GM12878 (cell line): ENCODE measurements around the gene NTM. TPM values are rescaled to one million over a fixed set of nuclear protein-coding genes. Genes with fewer than 3 reads are reported as not detected.

Experiments used
- ATAC-seq: fragments of 200-7000 bp; cut with Tn5 transposase; 3 replicates; pipeline ENCODE4 v1.9.1; 2020; ENCODE audit warnings: mild to moderate bottlenecking, moderate library complexity
- BruUV-seq: library from RNA; stranded (reverse); fragments of 400-500 nt; replicated peaks from 2 replicates; lab custom pipeline; 2021; lab: Mats Ljungman, UMichigan
- CTCF ChIA-PET: fragments of 300-600 bp; sonication (Branson Sonifier 250); formaldehyde crosslinking; extraction: SDS; loops from one replicate; lab custom pipeline; 2021; ENCODE audit warnings: inconsistent platforms; lab: Yijun Ruan, JAX
- POLR2A ChIA-PET: fragments of 350-600 bp; formaldehyde crosslinking; extraction: SDS; loops from one replicate; lab custom pipeline; 2021; ENCODE audit warnings: inconsistent platforms; lab: Charles Lee
- RAD21 ChIA-PET: fragments of 300-600 bp; sonication (Branson Sonifier 250); formaldehyde crosslinking; loops from one replicate; lab custom pipeline; 2023; ENCODE audit warnings: antibody characterized with exemption; ENCODE audit not compliant: unreplicated experiment; lab: Charles Lee
- SMC1A ChIA-PET: fragments of 300-600 bp; sonication (Branson Sonifier 250); formaldehyde crosslinking; loops from one replicate; lab custom pipeline; 2023; ENCODE audit not compliant: unreplicated experiment, uncharacterized antibody; lab: Charles Lee
- DNase-seq: peaks from one replicate; pipeline ENCODE4 v3.0.0-alpha.2; 2011; ENCODE audit warnings: low read depth, low spot score
- FAIRE-seq: peaks from 3 replicates; lab custom pipeline; 2011; peaks lifted over from hg19 to GRCh38; lab: Jason Lieb, UNC
- H2AFZ ChIP-seq: 2 replicates; pipeline ENCODE4 v1.6.0; 2011; ENCODE audit warnings: low read depth, low read length, control low read depth; ENCODE audit not compliant: control insufficient read depth
- H3K27ac ChIP-seq: 2 replicates; pipeline ENCODE4 v1.5.1; 2011; ENCODE audit warnings: control low read depth; ENCODE audit not compliant: control insufficient read depth, insufficient read depth
- H3K27me3 ChIP-seq, 2 experiments: replicated peaks in 1 of 2; 2 replicates each; pipeline versions ENCODE4 v1.6.0 to v1.6.1; 2011; ENCODE audit warnings: low read length in 1 of 2; ENCODE audit not compliant: control insufficient read depth in 2 of 2, insufficient read depth in 2 of 2
- H3K36me3 ChIP-seq, 2 experiments: 2 replicates each; pipeline ENCODE4 v1.5.1; 2011; ENCODE audit warnings: low read length in 1 of 2; ENCODE audit not compliant: control insufficient read depth in 2 of 2, insufficient read depth in 2 of 2
- H3K4me1 ChIP-seq: 2 replicates; pipeline ENCODE4 v1.6.1; 2011; ENCODE audit warnings: mild to moderate bottlenecking, low read length, moderate library complexity, mixed read lengths; ENCODE audit not compliant: control insufficient read depth, insufficient read depth
- H3K4me2 ChIP-seq: 2 replicates; pipeline ENCODE4 v1.6.0; 2011; ENCODE audit warnings: control low read depth; ENCODE audit not compliant: control insufficient read depth, insufficient read depth
- H3K4me3 ChIP-seq: fragments of 200-600 bp; sonication (generic); 2 replicates; pipeline ENCODE4 v1.5.1; 2016
- H3K79me2 ChIP-seq: 2 replicates; pipeline ENCODE4 v1.6.0; 2011; ENCODE audit warnings: low read length; ENCODE audit not compliant: control insufficient read depth, insufficient read depth
- H3K9ac ChIP-seq: 2 replicates; pipeline ENCODE4 v1.8.0; 2011; ENCODE audit warnings: low read length, control low read depth, mixed read lengths; ENCODE audit not compliant: control insufficient read depth, insufficient read depth
- H3K9me3 ChIP-seq: replicated peaks from 3 replicates; pipeline ENCODE4 v1.5.1; 2011; ENCODE audit warnings: mild to moderate bottlenecking, low read length; ENCODE audit not compliant: control insufficient read depth, insufficient read depth
- H4K20me1 ChIP-seq: 2 replicates; pipeline ENCODE4 v1.6.0; 2011; ENCODE audit not compliant: control insufficient read depth, insufficient read depth
- HDAC2 ChIP-seq: fragments of 200-600 bp; sonication (generic); IDR thresholded peaks from 2 replicates; pipeline ENCODE4 v1.6.1; 2017
- HDAC6 ChIP-seq: fragments of 200-600 bp; sonication (generic); IDR thresholded peaks from one replicate; pipeline ENCODE4 v1.8.0; 2017; ENCODE audit warnings: antibody characterized with exemption; ENCODE audit not compliant: unreplicated experiment
- HSF1 ChIP-seq: fragments of 150-350 bp; IDR thresholded peaks from 2 replicates; pipeline ENCODE4 v1.6.1; 2014; ENCODE audit warnings: mild to moderate bottlenecking, low read depth, low read length
- IRF3 ChIP-seq: fragments of 450-650 bp; IDR thresholded peaks from 2 replicates; pipeline ENCODE4 v1.6.1; 2014; ENCODE audit warnings: mild to moderate bottlenecking
- IRF4 ChIP-seq: IDR thresholded peaks from 2 replicates; pipeline ENCODE4 v1.6.1; 2011; ENCODE audit warnings: low read depth, low read length
- MEF2B ChIP-seq: fragments of 450-650 bp; IDR thresholded peaks from 2 replicates; pipeline ENCODE4 v1.6.1; 2018; ENCODE audit warnings: mild to moderate bottlenecking, moderate library complexity; ENCODE audit not compliant: partially characterized antibody, poor library complexity, severe bottlenecking
- MTA2 ChIP-seq: fragments of 450-650 bp; IDR thresholded peaks from 2 replicates; pipeline ENCODE4 v1.6.1; 2016; ENCODE audit warnings: low read depth, mild to moderate bottlenecking, moderate library complexity
- NKRF ChIP-seq: fragments of 450-650 bp; conservative IDR thresholded peaks from 2 replicates; pipeline ENCODE4 v1.6.1; 2017; ENCODE audit warnings: mild to moderate bottlenecking, moderate library complexity
- NR2F1 ChIP-seq: fragments of 450-650 bp; conservative IDR thresholded peaks from 2 replicates; pipeline ENCODE4 v1.6.1; 2017; ENCODE audit warnings: mild to moderate bottlenecking
- SMAD5 ChIP-seq: IDR thresholded peaks from 2 replicates; pipeline ENCODE4 v1.6.1; 2016; ENCODE audit warnings: antibody characterized with exemption, low read depth
- SUPT20H ChIP-seq: IDR thresholded peaks from 2 replicates; pipeline ENCODE4 v1.6.1; 2011; ENCODE audit warnings: low read depth, mild to moderate bottlenecking, low read length, moderate library complexity, borderline replicate concordance; ENCODE audit not compliant: control insufficient read depth
- TBL1XR1 ChIP-seq: IDR thresholded peaks from 2 replicates; pipeline ENCODE4 v1.6.1; 2012; ENCODE audit warnings: low read depth, low read length, improper control_type of control experiment
- ZBTB40 ChIP-seq: fragments of 450-650 bp; IDR thresholded peaks from 2 replicates; pipeline ENCODE4 v1.6.1; 2016; ENCODE audit warnings: mild to moderate bottlenecking, moderate library complexity, borderline replicate concordance
- WGBS: methylation state at CpG from one replicate; pipeline ENCODE4 v1.1.6; 2016; ENCODE audit warnings: low lambda C conversion rate; ENCODE audit not compliant: insufficient replicate concordance, insufficient coverage; ENCODE audit errors: missing lambda C conversion rate; 5-methylcytosine and 5-hydroxymethylcytosine counted together
- in situ Hi-C: fragments of 300-500 bp; cut with MboI; formaldehyde crosslinking; loops from 9 replicates; pipeline ENCODE4 v1.14.3; 2018; ENCODE audit warnings: mixed read lengths
- intact Hi-C: fragments of 100-400 bp; cut with micrococcal nuclease; formaldehyde crosslinking; loops from one replicate; pipeline ENCODE4 v1.14.2; 2022; ENCODE audit not compliant: unreplicated experiment
- polyA plus RNA-seq, 11 experiments: library from polyadenylated mRNA; depleted of rRNA in 4 of 11; unstranded in 6 of 11; stranded (reverse) in 5 of 11; fragments of >200 nt; fragmentation: Nextera tagmentation in 4 of 11; fragmentation: Illumina TruSeq in 1 of 11; extraction: Ambion mirVana in 4 of 11; extraction: Trizol in 1 of 11; gene quantifications; 1 replicate in 1 of 11; 2 replicates in 10 of 11; pipeline versions ENCODE4 v1.2.1 to v1.2.3, GENCODE V29; 2011 to 2016; ENCODE audit warnings: inconsistent platforms in 2 of 11, missing spikeins in 2 of 11, low read depth in 1 of 11
- total RNA-seq, 4 experiments: library from RNA; depleted of rRNA in 3 of 4; stranded (reverse); fragments of >200 nt in 3 of 4; fragmentation: Illumina TruSeq in 1 of 4; extraction: Trizol in 1 of 4; gene quantifications; 2 replicates each; pipeline versions ENCODE4 v1.2.1 to v1.2.3, GENCODE V29; 2013 to 2021

The NTM gene
- total and polyA plus RNA-seq, 10 of the 15 experiments (the other 5 are each of a cell fraction or from before 2014, with no cell fraction given) = not detected

GRCh38 chr11:131710511-131710910, 340.1 kb downstream of the NTM start (continued):
- TF ChIP-seq IRF3 (no peak), HSF1 (no peak), HDAC2 (no peak)
- TF ChIP-seq, all 136 proteins: peak for 0

GRCh38 chr11:131712897-131713296, 342.5 kb downstream of the NTM start:
- WGBS = 41% methylated on average over 5 of the region's 5 CpGs
- no peak overlapping the region for H3K9ac ChIP-seq
- no TSS peak for BruUV-seq
- no peaks in the 10 kb centered on the region for H3K79me2 ChIP-seq
- in situ Hi-C loops (no loop called here), intact Hi-C loops (no loop called here)
- no peaks in the 10 kb centered on the region for H3K27me3 ChIP-seq
- POLR2A ChIA-PET = no interaction called here
- CTCF ChIA-PET = no interaction called here
- H3K4me3 ChIP-seq = no peak overlapping the region
- no peaks in the 10 kb centered on the region for H3K36me3 ChIP-seq
- H3K27ac ChIP-seq = no peak overlapping the region
- H4K20me1 ChIP-seq = no peaks in the 10 kb centered on the region
- no peak overlapping the region for H3K4me2 ChIP-seq
- H3K9me3 ChIP-seq = no peaks in the 10 kb centered on the region
- DNase-seq (no peak), FAIRE-seq (no peak), ATAC-seq (no peak)
- no peaks in the 10 kb centered on the region for H3K4me1 ChIP-seq
- H2AFZ ChIP-seq = no peak overlapping the region
- RAD21 ChIA-PET = no interaction called here
- SMC1A ChIA-PET = interaction anchor here (1.3 kb wide), 1 partner anchor 19 kb away, joined by 3 read pairs; no protein-coding TSS in a partner anchor
- TF ChIP-seq ZBTB40 (no peak), SUPT20H (no peak), NR2F1 (no peak), TBL1XR1 (no peak), MEF2B (no peak), HSF1 (no peak), IRF4 (no peak), MTA2 (no peak), SMAD5 (no peak), HDAC6 (no peak), NKRF (no peak)
